HEK293 (cell line): ENCODE data around the gene SLC1A2.

Source experiments
- CTCF ChIA-PET: fragments of 350-600 bp; formaldehyde crosslinking; extraction: SDS; loops from one replicate; lab custom pipeline; 2021; ENCODE audit warnings: antibody characterized with exemption; lab: Yijun Ruan, JAX
- POLR2A ChIA-PET: fragments of 300-600 bp; formaldehyde crosslinking; extraction: SDS; loops from one replicate; lab custom pipeline; 2020; ENCODE audit warnings: antibody characterized with exemption, inconsistent platforms; lab: Yijun Ruan, JAX
- H3K27ac ChIP-seq: fragments of 200-500 bp; sonication (Bioruptor generic); 2 replicates; pipeline ENCODE4 v1.5.1; 2014; ENCODE audit warnings: low read depth, low read length, control low read depth, inconsistent platforms; ENCODE audit errors: extremely low read depth
- H3K36me3 ChIP-seq, 2 experiments: fragments of 200-500 bp in 1 of 2; sonication (Bioruptor generic) in 1 of 2; 1 replicate in 1 of 2; 2 replicates in 1 of 2; pipeline ENCODE4 v1.5.1; 2014 to 2017; ENCODE audit warnings: inconsistent platforms in 2 of 2, low read length in 2 of 2; ENCODE audit not compliant: control insufficient read depth in 2 of 2, insufficient read depth in 1 of 2
- H3K4me1 ChIP-seq: fragments of 200-500 bp; sonication (Bioruptor generic); 2 replicates; pipeline ENCODE4 v1.5.1; 2014; ENCODE audit warnings: mild to moderate bottlenecking, low read length, inconsistent platforms; ENCODE audit not compliant: control insufficient read depth, insufficient read depth
- H3K4me3 ChIP-seq: 2 replicates; pipeline ENCODE4 v1.5.1; 2011; ENCODE audit warnings: low read depth, mild to moderate bottlenecking, control low read depth, low read length, moderate library complexity
- H3K9me3 ChIP-seq: fragments of 200-500 bp; sonication (Bioruptor generic); 2 replicates; pipeline ENCODE4 v1.5.1; 2014; ENCODE audit warnings: low read depth, low read length, inconsistent platforms; ENCODE audit not compliant: control insufficient read depth, insufficient read depth
- KLF16 ChIP-seq: fragments of 450-650 bp; formaldehyde crosslinking; IDR thresholded peaks from 2 replicates; pipeline ENCODE4 v1.5.1; 2017; ENCODE audit warnings: missing biosample characterization, missing genetic modification characterization
- SALL2 ChIP-seq: fragments of 450-650 bp; formaldehyde crosslinking; IDR thresholded peaks from 2 replicates; pipeline ENCODE4 v1.5.0; 2017; ENCODE audit warnings: missing biosample characterization, mild to moderate bottlenecking, missing genetic modification characterization, borderline replicate concordance
- TRIM28 ChIP-seq: IDR thresholded peaks from 2 replicates; pipeline ENCODE4 v1.6.1; 2011; ENCODE audit warnings: low read length, control low read depth, borderline replicate concordance
- ZIC2 ChIP-seq: fragments of 450-650 bp; formaldehyde crosslinking; IDR thresholded peaks from 2 replicates; pipeline ENCODE4 v1.5.1; 2016; ENCODE audit warnings: missing biosample characterization, missing genetic modification characterization
- ZNF311 ChIP-seq: fragments of 450-650 bp; formaldehyde crosslinking; IDR thresholded peaks from 2 replicates; pipeline ENCODE4 v1.5.1; 2017; ENCODE audit warnings: missing biosample characterization, missing genetic modification characterization, borderline replicate concordance
- ZNF354C ChIP-seq: fragments of 450-650 bp; formaldehyde crosslinking; IDR thresholded peaks from 2 replicates; pipeline ENCODE4 v1.5.1; 2016; ENCODE audit warnings: missing biosample characterization, missing genetic modification characterization, low read depth, borderline replicate concordance
- ZNF366 ChIP-seq: fragments of 450-650 bp; formaldehyde crosslinking; conservative IDR thresholded peaks from 2 replicates; pipeline ENCODE4 v1.5.1; 2016; ENCODE audit warnings: missing biosample characterization, missing genetic modification characterization
- ZNF37A ChIP-seq: fragments of 450-650 bp; IDR thresholded peaks from 2 replicates; pipeline ENCODE4 v1.5.1; 2018; ENCODE audit warnings: missing biosample characterization, missing genetic modification characterization
- ZNF521 ChIP-seq: fragments of 450-650 bp; formaldehyde crosslinking; IDR thresholded peaks from 2 replicates; pipeline ENCODE4 v1.5.1; 2017; ENCODE audit warnings: missing biosample characterization, mild to moderate bottlenecking, missing genetic modification characterization
- ZNF544 ChIP-seq: fragments of 450-650 bp; formaldehyde crosslinking; IDR thresholded peaks from 2 replicates; pipeline ENCODE4 v1.5.0; 2017; ENCODE audit warnings: missing biosample characterization, missing genetic modification characterization
- ZNF596 ChIP-seq: fragments of 450-650 bp; IDR thresholded peaks from 2 replicates; pipeline ENCODE4 v1.5.0; 2018; ENCODE audit warnings: missing biosample characterization, mild to moderate bottlenecking, missing genetic modification characterization, moderate library complexity
- ZNF660 ChIP-seq: fragments of 450-650 bp; IDR thresholded peaks from 2 replicates; pipeline ENCODE4 v1.5.1; 2018; ENCODE audit warnings: missing biosample characterization, mild to moderate bottlenecking, missing genetic modification characterization
- TF ChIP-seq, protein P1 (sequence below): fragments of 450-650 bp; IDR thresholded peaks from 2 replicates; pipeline ENCODE4 v1.5.1; 2018; ENCODE audit warnings: missing biosample characterization, mild to moderate bottlenecking, missing genetic modification characterization
- TF ChIP-seq, protein P2 (sequence below): IDR thresholded peaks from 2 replicates; pipeline ENCODE4 v1.6.1; 2011; ENCODE audit warnings: mild to moderate bottlenecking, low read depth, low read length, borderline replicate concordance
- TF ChIP-seq, protein P3 (sequence below): fragments of 450-650 bp; formaldehyde crosslinking; IDR thresholded peaks from 2 replicates; pipeline ENCODE4 v1.5.1; 2017; ENCODE audit warnings: missing biosample characterization, missing genetic modification characterization
- TF ChIP-seq, protein P4 (sequence below): fragments of 450-650 bp; formaldehyde crosslinking; IDR thresholded peaks from 2 replicates; pipeline ENCODE4 v1.5.1; 2016; ENCODE audit warnings: missing biosample characterization, missing genetic modification characterization
- TF ChIP-seq, protein P5 (sequence below): fragments of 450-650 bp; formaldehyde crosslinking; IDR thresholded peaks from 2 replicates; pipeline ENCODE4 v1.5.1; 2016; ENCODE audit warnings: missing biosample characterization, missing genetic modification characterization

Gene SLC1A2

DNA sequence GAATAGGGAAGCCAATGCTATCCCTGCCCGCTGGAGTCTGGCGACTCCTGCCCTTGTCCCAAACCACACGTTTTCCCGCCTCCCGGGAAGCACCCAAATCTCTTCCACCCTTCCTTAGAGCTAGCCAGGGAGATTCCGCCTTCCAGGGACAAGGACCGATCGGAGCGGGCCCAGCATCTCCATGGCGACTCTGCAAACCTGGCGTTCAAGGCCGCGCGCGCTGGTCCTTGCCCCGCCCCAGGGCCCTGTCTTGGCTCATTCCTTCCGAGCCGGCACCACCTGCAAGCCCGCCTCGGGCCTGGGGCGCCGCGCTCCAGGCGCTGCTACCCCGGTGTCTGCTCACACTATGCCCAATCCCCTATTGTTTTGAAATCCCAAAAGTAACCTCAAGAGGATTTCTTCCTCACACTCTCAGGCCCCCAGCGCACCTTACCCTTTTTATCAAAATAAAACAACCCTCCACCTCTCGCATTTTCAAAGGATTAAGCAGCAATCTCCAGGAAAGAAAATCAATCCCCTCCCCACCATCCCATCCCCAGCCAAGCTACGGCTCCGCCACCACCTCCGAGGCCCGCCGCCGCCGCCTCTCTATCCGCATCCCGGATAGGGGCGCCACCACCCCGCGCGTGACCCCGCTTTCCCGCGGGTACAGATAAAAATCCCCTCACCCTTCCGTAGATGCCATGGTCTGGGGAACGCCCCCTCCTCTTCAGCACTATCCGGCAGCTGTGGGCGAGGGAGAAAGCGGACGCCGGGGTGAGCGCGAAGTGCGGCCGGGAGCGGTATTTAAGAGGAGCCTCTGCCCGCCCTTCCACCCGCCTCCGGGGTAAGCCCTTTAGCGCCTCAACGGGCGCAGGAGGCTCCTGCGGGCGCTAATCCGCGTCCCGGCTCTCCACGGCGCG is 825 bp downstream of the SLC1A2 start (continued):
- TF ChIP-seq, protein P1, sequence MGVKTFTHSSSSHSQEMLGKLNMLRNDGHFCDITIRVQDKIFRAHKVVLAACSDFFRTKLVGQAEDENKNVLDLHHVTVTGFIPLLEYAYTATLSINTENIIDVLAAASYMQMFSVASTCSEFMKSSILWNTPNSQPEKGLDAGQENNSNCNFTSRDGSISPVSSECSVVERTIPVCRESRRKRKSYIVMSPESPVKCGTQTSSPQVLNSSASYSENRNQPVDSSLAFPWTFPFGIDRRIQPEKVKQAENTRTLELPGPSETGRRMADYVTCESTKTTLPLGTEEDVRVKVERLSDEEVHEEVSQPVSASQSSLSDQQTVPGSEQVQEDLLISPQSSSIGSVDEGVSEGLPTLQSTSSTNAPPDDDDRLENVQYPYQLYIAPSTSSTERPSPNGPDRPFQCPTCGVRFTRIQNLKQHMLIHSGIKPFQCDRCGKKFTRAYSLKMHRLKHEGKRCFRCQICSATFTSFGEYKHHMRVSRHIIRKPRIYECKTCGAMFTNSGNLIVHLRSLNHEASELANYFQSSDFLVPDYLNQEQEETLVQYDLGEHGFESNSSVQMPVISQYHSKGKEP, result no peak
- TF ChIP-seq TRIM28 (no peak), ZNF366 (tag by site-specific recombination) (no peak), ZNF544 (tag by site-specific recombination) (no peak), ZIC2 (tag by site-specific recombination) (peak; percentile 50; the same call in 1 of the 2 replicates), ZNF660 (tag by site-specific recombination) (no peak)
- TF ChIP-seq, protein P2, sequence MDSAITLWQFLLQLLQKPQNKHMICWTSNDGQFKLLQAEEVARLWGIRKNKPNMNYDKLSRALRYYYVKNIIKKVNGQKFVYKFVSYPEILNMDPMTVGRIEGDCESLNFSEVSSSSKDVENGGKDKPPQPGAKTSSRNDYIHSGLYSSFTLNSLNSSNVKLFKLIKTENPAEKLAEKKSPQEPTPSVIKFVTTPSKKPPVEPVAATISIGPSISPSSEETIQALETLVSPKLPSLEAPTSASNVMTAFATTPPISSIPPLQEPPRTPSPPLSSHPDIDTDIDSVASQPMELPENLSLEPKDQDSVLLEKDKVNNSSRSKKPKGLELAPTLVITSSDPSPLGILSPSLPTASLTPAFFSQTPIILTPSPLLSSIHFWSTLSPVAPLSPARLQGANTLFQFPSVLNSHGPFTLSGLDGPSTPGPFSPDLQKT, result no peak
- TF ChIP-seq, all 188 proteins: peak for 16

DNA sequence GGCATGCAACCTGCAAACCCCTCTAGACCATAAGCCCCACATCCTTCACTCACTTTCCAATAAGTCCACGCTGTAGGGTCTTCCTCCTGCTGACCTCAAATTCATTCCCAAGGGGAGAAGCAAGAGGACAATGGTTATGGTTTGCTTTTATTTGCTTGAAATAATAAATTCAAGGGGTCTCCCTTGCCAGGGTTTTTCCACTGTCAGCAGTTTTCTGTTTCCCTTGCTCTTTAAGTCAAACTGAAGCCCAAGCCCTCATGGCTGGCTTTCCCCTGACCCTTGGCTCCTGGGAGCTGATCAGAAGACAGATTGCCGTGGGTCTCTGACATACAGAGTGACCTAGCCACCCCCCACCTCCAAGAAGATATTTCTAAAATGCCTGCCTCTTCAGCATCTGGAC is 3.9 kb downstream of the SLC1A2 start:
- TF ChIP-seq ZNF311 (tag by site-specific recombination) (no peak), ZNF37A (tag by site-specific recombination) (no peak), ZNF354C (tag by site-specific recombination) (no peak), ZNF596 (tag by site-specific recombination) (no peak), ZNF521 (tag by site-specific recombination) (no peak), SALL2 (tag by site-specific recombination) (no peak), KLF16 (tag by site-specific recombination) (no peak)
- TF ChIP-seq, protein P3, sequence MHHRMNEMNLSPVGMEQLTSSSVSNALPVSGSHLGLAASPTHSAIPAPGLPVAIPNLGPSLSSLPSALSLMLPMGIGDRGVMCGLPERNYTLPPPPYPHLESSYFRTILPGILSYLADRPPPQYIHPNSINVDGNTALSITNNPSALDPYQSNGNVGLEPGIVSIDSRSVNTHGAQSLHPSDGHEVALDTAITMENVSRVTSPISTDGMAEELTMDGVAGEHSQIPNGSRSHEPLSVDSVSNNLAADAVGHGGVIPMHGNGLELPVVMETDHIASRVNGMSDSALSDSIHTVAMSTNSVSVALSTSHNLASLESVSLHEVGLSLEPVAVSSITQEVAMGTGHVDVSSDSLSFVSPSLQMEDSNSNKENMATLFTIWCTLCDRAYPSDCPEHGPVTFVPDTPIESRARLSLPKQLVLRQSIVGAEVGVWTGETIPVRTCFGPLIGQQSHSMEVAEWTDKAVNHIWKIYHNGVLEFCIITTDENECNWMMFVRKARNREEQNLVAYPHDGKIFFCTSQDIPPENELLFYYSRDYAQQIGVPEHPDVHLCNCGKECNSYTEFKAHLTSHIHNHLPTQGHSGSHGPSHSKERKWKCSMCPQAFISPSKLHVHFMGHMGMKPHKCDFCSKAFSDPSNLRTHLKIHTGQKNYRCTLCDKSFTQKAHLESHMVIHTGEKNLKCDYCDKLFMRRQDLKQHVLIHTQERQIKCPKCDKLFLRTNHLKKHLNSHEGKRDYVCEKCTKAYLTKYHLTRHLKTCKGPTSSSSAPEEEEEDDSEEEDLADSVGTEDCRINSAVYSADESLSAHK (tag by site-specific recombination), result no peak
- TF ChIP-seq, protein P4, sequence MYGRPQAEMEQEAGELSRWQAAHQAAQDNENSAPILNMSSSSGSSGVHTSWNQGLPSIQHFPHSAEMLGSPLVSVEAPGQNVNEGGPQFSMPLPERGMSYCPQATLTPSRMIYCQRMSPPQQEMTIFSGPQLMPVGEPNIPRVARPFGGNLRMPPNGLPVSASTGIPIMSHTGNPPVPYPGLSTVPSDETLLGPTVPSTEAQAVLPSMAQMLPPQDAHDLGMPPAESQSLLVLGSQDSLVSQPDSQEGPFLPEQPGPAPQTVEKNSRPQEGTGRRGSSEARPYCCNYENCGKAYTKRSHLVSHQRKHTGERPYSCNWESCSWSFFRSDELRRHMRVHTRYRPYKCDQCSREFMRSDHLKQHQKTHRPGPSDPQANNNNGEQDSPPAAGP, result no peak
- TF ChIP-seq, protein P5, sequence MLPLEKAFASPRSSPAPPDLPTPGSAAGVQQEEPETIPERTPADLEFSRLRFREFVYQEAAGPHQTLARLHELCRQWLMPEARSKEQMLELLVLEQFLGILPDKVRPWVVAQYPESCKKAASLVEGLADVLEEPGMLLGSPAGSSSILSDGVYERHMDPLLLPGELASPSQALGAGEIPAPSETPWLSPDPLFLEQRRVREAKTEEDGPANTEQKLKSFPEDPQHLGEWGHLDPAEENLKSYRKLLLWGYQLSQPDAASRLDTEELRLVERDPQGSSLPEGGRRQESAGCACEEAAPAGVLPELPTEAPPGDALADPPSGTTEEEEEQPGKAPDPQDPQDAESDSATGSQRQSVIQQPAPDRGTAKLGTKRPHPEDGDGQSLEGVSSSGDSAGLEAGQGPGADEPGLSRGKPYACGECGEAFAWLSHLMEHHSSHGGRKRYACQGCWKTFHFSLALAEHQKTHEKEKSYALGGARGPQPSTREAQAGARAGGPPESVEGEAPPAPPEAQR (tag by site-specific recombination), result no peak
- ChIA-PET CTCF (no interaction called here), POLR2A (no interaction called here)
- Histone ChIP-seq H3K27ac (no peak overlapping the region), H3K4me3 (no peak overlapping the region), H3K36me3 (no peaks in the 10 kb centered on the region), H3K9me3 (no peaks in the 10 kb centered on the region), H3K4me1 (no peaks in the 10 kb centered on the region)
